ENCODE data around the gene DTL. TPM values are rescaled to one million over a fixed set of nuclear protein-coding genes. Genes with fewer than 3 reads are reported as not detected.

DTL gene
- total RNA-seq, 1 donor from 2014 or later = 17.6 TPM

DNA sequence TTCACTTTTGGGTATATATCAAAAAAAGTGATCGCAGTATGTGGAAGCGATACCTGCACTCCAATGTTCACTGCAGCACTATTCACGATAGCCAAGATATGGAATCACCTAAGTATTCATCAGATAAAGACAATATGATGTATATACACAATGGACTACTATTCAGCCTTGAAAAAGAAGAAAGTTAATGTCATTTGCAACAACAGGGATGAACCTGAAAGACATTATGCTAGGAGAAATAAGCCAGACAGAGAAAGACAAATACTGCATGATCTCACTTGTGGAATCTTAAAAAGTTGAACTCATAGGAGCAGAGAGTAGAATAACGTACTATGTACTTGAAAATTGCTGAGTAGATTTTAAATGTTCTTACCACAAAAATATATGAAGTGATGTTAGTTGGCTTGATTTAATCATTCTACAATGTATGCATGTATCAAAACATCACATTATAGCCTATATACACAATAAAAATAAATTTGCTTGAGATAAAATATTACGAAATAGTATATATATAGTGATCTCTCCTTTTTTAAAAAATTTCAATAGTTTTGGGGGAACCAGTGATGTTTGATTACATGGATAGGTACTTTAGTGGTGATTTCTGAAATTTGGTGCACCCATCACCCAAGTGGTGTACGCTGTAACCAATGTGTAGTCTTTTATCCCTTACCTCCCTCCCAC lies 56.0 kb downstream of the DTL start:
- DNase-seq (ENCODE audit: low read depth) = no peak
- TF ChIP-seq, protein P1, sequence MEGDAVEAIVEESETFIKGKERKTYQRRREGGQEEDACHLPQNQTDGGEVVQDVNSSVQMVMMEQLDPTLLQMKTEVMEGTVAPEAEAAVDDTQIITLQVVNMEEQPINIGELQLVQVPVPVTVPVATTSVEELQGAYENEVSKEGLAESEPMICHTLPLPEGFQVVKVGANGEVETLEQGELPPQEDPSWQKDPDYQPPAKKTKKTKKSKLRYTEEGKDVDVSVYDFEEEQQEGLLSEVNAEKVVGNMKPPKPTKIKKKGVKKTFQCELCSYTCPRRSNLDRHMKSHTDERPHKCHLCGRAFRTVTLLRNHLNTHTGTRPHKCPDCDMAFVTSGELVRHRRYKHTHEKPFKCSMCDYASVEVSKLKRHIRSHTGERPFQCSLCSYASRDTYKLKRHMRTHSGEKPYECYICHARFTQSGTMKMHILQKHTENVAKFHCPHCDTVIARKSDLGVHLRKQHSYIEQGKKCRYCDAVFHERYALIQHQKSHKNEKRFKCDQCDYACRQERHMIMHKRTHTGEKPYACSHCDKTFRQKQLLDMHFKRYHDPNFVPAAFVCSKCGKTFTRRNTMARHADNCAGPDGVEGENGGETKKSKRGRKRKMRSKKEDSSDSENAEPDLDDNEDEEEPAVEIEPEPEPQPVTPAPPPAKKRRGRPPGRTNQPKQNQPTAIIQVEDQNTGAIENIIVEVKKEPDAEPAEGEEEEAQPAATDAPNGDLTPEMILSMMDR (conservative IDR thresholded peaks at IDR 0.05; ENCODE audit: low read depth, low read length) = no peak
- no peak overlapping the region for H3K4me3 ChIP-seq (ENCODE audit: low read depth, low read length)

DNA sequence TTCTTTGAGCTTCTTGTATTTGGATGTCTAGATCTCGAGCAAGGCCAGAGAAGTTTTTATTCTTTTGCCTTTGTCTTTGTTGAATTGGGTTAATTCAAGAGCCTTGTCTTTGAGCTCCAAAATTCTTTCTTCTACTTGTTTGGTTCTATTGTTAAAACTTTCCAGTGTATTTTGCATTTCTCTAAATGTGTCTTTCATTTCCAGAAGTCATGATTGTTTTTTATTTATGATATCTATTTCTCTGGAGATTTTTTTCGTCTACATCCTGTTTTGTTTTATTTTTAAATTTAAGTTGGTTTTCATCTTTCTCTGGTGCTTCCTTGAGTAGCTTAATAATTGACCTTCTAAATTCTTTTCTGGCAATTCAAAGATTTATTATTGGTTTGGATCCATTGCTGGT lies 61.8 kb downstream of the DTL start:
- TF ChIP-seq, protein P1 (conservative IDR thresholded peaks at IDR 0.05; ENCODE audit: low read depth, low read length) = no peak
- no peak for DNase-seq (ENCODE audit: low read depth)
- H3K4me3 ChIP-seq (ENCODE audit: low read depth, low read length) = no peak overlapping the region

DNA sequence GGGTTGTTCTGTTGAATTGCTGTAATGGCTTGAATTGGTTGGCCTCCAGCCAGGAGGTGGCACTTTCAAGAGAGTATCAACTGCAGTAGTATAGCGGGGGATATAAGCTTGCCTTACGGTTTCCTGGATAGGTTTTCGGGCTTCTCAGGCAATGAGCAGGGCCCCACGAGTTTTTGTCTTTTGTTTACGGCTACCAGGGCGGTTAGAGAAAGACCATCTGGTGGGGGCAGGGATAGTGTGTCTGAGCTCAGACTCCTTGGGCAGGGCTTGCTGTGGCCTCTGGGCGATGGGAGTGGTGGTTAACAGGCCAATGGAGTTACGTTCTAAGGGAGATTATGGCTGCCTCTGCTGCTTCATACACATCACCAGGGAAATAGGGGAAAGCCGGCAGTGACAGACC lies 62.8 kb downstream of the DTL start:
- TF ChIP-seq, protein P1 (conservative IDR thresholded peaks at IDR 0.05; ENCODE audit: low read depth, low read length) = no peak
- DNase-seq (ENCODE audit: low read depth) = no peak
- H3K4me3 ChIP-seq (ENCODE audit: low read depth, low read length) = no peak overlapping the region

DNA sequence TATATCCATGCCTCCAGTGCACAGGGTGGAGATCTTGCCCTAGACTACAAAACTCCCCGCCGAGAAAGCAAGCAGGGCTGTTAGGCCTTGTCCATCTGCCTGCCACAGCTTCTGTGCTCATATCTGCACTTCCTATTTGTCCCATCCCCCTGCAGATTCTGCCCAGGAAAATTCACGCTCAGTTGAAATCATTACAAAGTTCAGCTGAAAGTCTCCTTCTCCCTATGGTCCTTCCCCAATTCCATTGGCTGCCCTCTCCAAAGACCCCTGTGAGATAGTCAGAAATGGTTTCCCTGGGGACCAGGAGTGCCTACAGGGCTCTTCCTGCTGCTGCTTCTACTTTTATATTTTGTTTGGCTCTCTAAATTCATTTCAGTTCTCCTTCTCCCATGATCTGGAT lies 63.2 kb downstream of the DTL start:
- no peak for DNase-seq (ENCODE audit: low read depth)
- TF ChIP-seq, protein P1 (conservative IDR thresholded peaks at IDR 0.05; ENCODE audit: low read depth, low read length) = no peak

DNA sequence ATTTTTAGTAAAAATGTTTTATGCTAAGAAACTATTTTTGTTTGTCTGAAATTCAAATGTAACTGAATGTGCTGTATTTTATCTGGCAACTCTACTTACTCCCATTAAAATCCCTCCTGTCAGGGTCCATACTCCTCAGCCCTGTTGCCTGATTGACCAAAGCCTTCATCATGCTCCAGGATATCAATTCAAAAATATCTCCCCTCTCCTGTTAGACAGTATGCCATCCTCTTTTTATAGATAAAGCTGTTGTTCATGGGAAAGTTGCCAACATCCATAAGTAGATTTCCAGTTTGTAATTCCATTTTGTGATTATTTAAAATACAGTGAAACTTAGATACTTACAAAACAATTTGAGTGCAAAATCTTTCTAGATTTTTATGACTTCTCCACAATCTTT lies 65.7 kb downstream of the DTL start:
- H3K4me3 ChIP-seq (ENCODE audit: low read depth, low read length) = no peak overlapping the region
- DNase-seq (ENCODE audit: low read depth) = no peak
- TF ChIP-seq, protein P1 (conservative IDR thresholded peaks at IDR 0.05; ENCODE audit: low read depth, low read length) = no peak

More for the DNA sequence above, 63.2 kb downstream of the DTL start:
- no peak overlapping the region for H3K4me3 ChIP-seq (ENCODE audit: low read depth, low read length)

DNA sequence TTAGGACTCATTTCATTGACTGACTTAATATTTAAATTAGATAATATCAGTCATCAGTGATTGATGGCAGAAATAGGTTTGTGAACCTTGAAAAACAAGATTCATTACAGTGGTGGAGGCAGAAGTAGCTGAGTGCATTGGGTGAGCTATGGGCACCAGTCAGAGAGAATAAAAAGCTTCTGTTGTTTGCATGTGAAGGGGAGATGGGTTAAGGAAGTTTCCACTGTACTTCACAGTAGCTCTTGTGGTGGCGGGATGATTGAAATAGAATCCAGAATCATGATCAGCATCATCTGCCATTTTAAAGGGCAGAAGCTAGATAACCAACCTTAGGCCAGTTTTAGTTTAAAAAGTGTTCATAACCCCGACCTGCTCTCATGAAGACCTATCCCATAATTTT lies 66.2 kb downstream of the DTL start:
- TF ChIP-seq, protein P1 (conservative IDR thresholded peaks at IDR 0.05; ENCODE audit: low read depth, low read length) = no peak
- no peak for DNase-seq (ENCODE audit: low read depth)
- no peak overlapping the region for H3K4me3 ChIP-seq (ENCODE audit: low read depth, low read length)

Measured in epithelial cell of proximal tubule (primary cell).